ELR (cell line): ENCODE data around the gene ICE1.
"Not testable (repeated sequence)": the region's sequence is repeated elsewhere in the genome, so short reads cannot be mapped to it uniquely, and the experiment has no call there.

Source experiments
- DNase-seq: peaks from one replicate; pipeline ENCODE4 v3.0.0-alpha.2; 2015; ENCODE audit warnings: low read depth

The ICE1 gene

GRCh38 chr5:5492087-5492933 lies 69.8 kb downstream of the ICE1 start:
- DNase-seq = peak; percentile 71

GRCh38 chr5:5492934-5493271 lies 70.4 kb downstream of the ICE1 start:
- not testable (repeated sequence) for DNase-seq

DNA sequence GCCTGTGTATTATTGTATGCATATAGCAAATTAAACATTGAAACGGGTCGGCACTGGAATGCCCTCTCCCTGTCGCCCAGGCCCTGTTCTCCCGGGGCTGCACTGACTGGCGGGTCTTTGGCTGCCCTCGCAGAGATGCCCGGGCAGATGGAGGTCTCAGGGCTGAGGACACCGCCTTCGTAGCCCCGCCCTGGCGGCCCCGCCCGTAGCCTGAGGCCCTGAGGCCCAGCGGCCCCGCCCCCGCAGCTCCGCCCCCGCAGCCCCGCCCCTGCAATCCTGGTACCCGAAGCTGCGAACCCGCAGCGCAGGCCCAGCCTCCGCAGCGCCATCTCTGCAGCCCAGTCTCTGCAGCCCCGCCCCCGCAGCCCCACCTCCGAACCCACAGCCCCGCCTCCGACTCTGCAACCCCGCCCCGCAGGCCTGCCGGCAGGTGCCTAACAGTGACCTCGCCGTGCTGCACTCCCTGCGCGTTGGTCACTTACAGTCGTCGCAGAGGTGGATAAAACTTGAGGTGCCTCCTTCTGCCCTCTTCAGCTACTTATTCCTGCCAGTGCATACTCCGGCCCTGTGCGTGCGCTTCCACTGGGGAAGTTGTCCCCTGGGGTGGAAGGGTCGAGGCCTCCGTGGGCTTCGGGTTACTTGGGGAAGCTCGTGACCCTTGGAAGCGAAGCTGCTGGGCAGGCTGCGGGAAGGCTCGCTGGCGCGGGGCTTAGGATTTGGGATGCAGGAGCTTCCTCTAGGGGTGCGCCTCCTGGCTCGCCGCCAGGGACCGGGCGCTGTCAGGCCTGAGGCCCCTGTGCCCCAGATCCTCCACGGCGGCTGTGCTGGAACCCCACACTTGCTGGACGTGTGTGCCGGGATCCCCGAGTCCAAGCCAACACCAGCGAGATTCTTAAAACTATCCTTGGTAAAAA lies 72.3 kb downstream of the ICE1 start:
- peak; percentile 46 for DNase-seq

GRCh38 chr5:5497152-5497788 lies 74.8 kb downstream of the ICE1 start:
- DNase-seq = peak; percentile 68

DNA sequence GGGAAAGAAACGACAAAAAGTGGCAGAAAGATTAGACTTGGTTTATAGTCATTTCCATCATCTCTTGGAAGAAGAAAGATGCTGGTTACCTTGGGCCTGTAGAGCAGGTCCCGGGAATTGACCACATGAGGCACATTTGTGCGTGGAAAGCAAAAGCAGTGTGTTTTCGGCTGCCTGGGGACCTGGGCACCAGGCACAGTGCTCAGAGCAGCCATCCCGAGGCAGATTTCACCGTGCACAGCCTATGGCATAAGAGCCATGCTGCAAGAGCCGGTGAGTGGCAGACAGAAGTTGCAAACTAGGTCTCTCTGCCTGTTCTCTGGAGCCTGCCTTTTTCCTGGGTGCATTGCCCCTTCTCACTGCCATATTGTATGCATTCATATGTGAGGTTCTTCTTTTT lies 77.0 kb downstream of the ICE1 start:
- no peak for DNase-seq

DNA sequence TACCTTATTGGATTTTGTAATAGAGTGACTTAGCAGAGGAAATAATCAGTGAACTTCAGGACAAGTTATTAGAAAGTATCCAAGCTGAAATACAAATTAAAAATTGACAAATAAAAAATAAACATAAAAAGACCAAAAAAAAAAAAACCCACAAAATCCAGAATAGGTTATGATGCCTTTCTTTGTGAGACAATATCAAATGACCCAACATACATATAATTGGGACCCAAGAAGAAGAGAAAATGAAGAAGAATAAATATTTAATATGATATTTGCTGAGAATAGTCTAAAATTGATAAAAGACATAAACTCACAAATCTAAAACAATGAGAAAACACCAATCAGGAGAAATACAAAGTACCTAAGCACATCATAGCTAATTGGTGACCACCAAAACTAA lies 81.8 kb downstream of the ICE1 start:
- no peak for DNase-seq

DNA sequence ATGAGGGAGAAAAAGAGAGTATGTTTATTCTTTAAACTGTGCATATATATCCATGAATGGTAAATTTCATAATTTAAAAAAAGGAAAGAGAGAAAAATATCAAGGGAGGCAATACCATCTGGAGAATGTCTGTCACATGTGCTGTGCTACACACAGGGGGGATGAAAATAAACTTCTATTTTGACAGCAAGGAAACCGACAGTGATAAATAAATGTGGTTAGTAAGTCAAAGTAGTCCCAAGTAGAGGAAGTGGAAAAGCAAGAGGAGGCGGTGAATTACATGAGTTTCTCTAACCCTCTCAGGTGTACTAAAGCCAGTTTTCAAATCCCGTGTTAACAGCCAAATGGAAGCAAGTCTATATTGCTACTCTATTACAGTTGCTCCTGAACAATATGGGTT lies 83.3 kb downstream of the ICE1 start:
- DNase-seq = no peak

- no peak for DNase-seq
Measured at GRCh38 chr5:5508391-5508790, 85.9 kb downstream of the ICE1 start.

GRCh38 chr5:5511904-5512416 lies 89.5 kb downstream of the ICE1 start:
- DNase-seq = no peak

GRCh38 chr5:5512543-5512942 lies 90.1 kb downstream of the ICE1 start:
- no peak for DNase-seq

DNA sequence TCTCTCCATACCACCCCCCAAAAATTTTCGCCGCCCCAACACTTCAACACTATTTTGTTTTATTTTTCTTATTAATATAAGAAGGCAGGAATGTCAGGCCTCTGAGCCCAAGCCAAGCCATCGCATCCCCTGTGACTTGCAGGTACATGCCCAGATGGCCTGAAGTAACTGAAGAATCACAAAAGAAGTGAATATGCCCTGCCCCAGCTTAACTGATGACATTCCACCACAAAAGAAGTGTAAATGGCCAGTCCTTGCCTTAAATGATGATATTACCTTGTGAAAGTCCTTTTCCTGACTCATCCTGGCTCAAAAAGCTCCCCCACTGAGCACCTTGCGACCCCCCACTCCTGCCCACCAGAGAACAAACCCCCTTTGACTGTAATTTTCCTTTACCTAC lies 98.1 kb downstream of the ICE1 start:
- DNase-seq = not testable (repeated sequence)

- DNase-seq = no peak
Measured at GRCh38 chr5:5521029-5521428, 98.6 kb downstream of the ICE1 start.

- DNase-seq = no peak
Measured at GRCh38 chr5:5521478-5521877, 99.0 kb downstream of the ICE1 start.

DNA sequence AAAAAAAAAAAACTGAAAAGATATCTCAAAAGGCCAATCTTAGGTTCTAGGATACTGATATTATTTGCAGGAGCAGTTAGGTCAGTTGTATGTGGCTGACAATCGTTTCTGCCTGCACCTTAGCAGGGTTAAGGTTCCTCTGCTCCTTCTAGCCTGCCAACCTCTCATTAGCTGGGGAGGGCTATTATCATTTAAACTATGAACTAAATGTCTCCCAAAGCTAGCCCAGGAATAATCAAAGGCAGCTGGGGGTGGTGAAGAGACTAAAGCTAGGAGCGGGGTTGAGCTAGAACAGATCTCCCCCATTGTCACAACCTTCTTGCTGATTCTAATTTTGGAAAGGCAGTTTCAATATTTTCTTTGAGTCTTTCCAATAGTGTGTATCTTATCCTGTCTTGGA lies 99.9 kb downstream of the ICE1 start:
- no peak for DNase-seq

DNA sequence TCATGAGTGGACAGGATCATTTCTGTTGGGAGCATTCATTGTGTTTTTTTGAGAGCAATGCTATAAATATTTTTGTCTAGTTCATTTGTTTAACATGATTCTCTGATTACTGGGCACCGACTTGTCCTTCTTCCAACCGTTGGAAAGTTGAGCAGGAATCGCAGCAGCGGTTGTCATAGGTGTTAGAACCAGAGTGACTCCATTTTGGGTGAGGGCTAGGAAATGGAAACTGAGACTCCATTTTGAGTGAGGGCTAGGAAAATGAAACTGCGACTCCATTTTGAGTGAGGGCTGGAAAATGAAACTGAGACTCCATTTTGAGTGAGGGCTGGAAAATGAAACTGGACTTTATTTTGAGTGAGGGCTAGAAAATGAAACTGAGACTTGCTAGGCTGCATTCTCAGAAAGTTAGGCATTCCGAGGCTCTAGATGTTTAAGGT lies 100.6 kb downstream of the ICE1 start:
- DNase-seq = peak; percentile 59

GRCh38 chr5:5524327-5524726 lies 101.8 kb downstream of the ICE1 start:
- no peak for DNase-seq

- DNase-seq = no peak
Measured at GRCh38 chr5:5531371-5531770, 108.9 kb downstream of the ICE1 start.

GRCh38 chr5:5532306-5533076 lies 110.0 kb downstream of the ICE1 start:
- no peak for DNase-seq

GRCh38 chr5:5533927-5534326 lies 111.5 kb downstream of the ICE1 start:
- no peak for DNase-seq

GRCh38 chr5:5534333-5534732 lies 111.9 kb downstream of the ICE1 start:
- no peak for DNase-seq

DNA sequence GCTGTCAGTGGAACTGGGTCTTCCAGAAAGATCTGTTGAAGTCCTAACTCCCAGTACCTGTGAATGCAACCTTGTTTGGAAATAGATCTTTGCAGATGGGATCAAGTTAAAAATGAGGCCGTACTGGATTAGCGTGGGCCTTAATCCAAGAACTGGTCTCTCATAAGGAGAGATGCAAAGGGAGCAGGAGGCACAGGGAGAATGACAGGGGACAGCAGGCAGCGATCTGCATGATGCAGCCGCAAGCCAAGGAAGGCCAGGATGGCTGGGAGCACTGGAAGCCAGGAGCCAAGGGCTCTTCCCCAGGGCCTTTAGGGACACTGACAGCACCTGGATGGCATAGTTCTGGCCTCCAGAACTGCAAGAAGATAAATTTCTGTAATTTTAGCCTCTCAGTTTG lies 114.4 kb downstream of the ICE1 start:
- no peak for DNase-seq

DNA sequence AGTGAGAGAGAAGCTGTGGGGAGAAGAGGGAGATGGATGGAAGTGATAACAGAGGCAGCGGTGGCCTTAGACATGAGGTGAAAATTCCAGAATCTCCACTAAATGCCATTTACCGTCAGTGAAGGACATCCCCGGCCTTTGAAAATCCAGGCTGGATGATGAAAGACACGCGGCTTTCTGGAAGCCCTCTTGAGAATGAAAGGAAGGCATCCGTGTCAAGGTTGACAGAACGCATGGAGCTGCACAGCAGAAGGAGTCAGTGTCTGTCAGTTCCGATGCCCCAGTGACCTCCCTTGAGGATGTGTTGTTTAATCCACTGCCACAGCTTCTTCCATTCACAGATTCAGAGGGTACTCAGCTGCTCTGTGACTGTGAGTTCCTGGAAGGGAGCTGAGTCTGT lies 114.9 kb downstream of the ICE1 start:
- no peak for DNase-seq
